H4 (cell line): Measurements from ENCODE around the gene COX7A1. TPM values are rescaled to one million over a fixed set of nuclear protein-coding genes. Genes with fewer than 3 reads are reported as not detected.

Experiments
- DNase-seq: peaks from one replicate; pipeline ENCODE4 v3.0.0-alpha.2; 2015; ENCODE audit warnings: low spot score
- total RNA-seq: library from RNA; depleted of rRNA; stranded (reverse); fragments of >200 nt; shearing (Covaris generic); gene quantifications from 2 replicates; pipeline ENCODE4 v1.2.3, GENCODE V29; 2014; rRNA removed

Gene COX7A1
- total RNA-seq, 1 experiment from 2014 or later = not detected

DNA sequence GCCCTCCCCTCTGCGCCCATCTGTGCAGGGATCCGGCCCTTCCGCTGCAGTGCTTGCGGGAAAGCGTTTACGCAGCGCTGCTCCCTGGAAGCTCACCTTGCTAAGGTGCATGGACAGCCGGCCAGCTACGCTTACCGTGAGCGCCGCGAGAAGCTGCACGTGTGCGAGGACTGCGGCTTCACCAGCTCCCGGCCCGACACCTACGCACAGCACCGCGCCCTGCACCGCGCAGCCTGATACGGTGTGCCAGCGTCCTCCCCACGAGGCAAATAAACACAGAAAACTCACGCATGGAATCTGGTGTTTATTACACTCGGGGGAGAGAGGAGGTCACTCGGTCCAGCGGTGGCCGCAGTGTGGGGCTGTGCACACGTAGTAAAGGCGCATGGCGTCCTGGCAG, 38.8 kb downstream of the COX7A1 start:
- no peak for DNase-seq

DNA sequence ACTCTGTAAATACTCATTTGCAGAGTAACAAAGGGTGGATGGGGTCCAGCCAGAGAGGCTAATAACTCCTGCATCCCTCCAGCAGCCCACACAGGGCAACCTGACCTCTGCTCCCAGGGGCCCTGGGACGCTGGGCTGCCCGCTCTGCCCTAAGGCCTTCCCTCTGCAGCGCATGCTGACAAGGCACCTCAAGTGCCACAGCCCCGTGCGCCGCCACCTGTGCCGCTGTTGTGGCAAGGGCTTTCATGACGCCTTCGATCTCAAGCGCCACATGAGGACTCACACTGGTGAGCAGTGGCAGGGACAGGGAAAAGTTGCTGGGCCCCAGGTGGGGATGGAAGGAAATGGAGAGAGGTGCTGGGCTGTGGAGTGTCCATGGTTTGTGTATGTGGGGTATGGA, 39.6 kb downstream of the COX7A1 start:
- DNase-seq = no peak

DNA sequence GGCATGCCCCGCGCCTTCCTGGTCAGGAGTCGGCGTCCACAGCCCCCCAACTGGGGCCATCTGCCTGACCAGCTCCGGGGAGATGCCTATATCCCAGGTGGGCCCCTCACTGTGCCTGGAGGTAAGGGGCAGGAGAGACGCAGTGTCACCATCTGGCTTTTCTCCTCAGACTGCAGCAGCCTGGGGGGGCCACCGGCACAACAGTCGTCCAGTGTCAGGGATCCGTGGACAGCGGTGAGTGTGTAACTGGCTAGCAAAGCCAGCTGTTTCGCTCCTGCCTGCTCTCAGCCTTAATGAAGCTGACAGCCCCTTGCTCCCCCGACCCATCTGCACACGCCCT, 41.1 kb downstream of the COX7A1 start:
- DNase-seq = no peak

DNA sequence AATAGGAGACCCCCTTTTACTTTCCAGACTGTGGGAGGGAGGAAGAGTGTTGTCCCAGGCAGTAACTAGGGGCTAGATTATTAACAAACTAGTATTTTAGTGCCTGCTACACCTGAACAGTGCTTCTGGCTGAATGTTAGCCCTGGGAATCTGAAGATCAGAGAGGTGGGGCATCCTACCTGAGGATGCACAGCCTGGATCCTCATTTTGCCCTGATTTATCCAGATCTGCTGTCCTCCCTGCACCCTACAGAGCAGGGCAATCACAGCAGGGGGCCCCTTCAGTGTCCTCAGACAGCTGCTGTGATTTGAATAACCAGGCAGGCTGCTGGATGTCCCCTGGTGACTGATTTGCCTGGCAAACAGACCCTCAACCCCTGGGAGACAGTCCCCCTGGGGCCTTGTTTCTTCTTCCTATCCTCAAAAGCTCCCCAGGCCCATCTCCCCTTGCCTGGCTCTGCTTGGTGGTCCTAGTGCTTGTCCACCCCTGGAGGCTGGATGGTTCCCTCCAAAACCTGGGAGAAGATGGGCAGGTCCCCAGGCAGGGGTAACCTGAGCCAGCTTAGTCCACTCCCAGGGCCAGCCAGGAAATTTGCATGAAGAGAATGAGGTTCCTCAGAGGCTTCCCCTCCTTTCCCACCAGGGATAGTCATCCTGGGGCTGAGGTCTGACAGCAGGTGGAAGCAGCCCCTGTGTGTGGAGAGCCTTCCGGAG, 41.6 kb downstream of the COX7A1 start, which contains the start of gene OVOL3:
Gene OVOL3 (plus strand): TSS at position 657 of the 713 bp plus-strand sequence. CDS start 60 bp downstream, outside the sequence.
- DNase-seq = no peak

DNA sequence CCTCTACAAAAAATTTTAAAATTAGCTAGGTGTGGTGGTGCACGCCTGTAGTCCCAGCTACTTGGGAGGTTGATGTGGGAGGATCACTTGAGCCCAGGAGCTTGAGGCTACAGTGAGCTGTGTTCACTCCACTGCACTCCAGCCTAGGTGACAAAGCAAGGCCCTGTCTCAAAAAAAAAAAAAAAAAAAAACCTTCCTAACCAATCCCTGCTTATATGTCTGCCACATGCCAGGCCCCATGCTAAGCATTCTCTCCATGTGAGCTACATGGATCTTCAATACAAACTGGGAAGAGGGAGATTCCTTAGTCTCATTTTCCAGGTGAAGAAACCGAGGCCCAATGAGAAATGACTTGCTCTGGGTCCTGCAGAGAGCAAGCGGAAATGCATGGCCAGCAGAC, 43.6 kb downstream of the COX7A1 start:
- no peak for DNase-seq

DNA sequence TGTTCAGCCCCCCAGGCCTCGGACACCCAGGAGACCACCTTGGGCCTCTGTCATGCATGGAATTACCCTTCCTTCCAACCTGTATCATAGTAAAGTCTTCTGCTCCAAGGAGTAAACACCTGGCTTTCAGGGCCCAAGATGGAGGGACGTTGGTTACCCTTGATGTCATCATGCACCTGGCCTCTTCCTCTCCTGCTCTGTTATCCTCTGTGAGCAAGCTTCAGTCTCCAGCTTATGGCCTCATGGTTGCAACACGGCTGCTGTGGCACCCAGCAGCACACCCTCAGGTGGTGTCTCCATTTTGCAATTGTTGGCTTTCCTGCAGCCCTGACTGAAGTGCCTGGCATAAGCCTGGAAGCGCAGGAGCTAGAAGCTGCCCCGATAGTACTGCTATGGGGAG, 45.3 kb downstream of the COX7A1 start:
- DNase-seq = peak; percentile 23

DNA sequence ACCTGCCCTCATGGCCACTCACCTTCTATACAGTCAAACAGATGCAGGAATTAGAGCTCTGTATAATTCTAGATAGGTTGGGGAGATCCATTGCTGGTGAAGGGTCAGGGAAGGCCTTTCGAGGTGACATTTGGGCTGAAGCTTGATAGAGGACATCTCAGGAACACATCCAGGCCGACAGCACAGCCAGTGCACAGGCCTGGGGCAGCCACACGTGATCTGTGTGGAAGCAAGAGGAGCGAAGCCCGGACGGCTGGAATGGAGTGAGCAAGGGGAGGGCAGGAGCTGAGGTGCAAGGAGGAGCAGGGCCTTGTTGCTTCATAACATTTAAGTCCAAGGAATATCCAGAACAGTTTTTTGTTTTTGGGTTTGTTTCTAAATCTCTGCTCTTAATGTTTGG, 45.8 kb downstream of the COX7A1 start:
- no peak for DNase-seq

DNA sequence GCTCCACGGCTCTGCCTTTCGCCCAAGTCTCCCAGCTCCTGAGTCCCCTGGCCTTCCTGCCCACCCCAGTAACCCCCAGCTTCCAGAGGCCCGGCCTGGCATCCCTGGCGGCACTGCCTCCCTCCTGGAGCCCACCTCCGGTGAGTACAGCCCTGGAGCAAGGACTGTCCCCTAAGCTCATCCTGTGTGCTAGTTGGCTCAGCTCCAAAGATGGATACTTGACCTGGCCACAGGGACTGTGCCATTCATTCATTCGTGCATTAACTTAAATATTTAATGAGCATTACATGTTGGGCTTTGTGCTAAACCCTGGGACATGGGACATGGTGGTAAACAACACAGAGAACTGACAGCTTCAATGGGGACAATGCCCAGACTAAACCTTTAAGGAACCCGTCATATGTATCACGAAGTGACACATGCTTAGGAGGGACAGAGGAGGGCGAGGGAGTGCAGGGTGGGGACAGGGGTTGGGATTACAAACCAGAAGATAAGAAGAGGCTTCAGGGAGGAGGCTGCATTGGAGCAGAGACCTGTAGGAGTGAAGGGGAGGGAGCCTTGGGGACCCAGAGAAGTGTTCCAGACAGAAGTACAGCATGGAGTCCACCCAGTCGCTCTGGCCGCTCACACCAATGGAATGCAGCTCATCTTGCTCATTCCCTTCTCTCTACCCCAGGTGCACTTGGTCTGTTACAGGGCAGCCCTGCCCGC, 48.2 kb downstream of the COX7A1 start:
- DNase-seq = no peak

DNA sequence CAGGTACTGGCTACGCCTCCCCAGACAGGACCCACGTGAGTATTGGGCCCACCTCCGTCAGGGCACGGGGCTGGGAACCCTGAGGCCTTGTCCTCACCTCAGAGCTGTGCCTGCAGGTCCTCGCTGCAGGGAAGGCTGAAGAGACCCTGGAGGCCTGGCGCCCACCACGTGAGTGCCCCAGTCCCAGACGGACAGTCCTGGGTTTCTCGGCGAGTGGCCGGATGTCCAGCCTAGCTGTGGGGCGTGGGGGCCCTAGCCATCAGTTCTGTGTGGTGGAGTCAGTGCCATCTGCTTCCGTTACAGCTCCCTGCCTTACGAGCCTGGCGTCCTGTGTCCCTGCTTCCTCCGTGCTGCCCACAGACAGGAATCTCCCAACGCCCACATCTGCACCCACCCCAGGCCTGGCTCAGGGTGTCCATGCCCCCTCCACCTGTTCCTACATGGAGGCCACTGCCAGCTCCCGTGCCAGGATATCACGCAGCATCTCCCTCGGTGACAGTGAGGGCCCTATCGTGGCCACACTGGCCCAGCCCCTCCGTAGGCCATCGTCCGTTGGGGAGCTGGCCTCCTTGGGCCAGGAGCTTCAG, 49.1 kb downstream of the COX7A1 start:
- no peak for DNase-seq

DNA sequence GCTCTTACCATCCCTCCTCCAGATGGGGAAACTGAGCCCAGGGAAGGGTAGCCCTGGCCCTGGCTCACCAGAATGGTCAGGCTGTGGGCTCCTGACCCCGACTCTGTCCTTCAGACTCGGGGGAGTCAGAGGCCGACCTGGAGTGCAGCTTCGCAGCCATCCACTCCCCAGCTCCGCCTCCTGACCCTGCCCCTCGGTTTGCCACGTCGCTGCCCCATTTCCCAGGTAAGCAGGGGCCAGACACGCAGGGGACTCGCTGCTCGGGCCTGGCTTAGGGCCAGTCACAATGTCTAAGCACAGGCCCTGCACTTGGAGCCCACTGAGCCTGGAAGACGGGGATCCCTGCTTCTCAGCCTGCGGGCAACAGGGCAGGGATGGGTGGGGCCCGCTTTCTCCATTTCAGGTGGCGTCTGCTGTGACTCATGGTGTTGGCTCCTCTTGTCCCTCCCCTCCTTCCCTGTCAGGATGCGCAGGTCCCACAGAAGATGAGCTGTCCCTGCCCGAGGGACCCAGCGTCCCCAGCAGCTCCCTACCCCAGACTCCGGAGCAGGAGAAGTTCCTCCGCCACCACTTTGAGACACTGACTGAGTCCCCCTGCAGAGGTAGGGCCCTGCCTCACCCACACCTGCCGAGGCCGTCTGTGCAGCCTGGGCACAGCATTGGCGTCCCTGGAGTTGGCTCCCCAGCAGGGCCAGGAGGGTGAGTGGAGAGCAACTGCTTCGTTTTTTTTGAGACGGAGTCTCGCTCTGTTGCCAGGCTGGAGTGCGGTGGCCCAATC, 50.5 kb downstream of the COX7A1 start:
- DNase-seq = peak; percentile 22

Other genes starting within 250 kb of the COX7A1 start
- not detected in 2 replicates for gene HCST, start 249.9 kb downstream of the COX7A1 start, total RNA-seq
- gene TYROBP, start 244.2 kb downstream of the COX7A1 start, total RNA-seq = not detected in 2 replicates
- gene LRFN3, start 216.1 kb downstream of the COX7A1 start, total RNA-seq = 4.6 and 5.6 TPM in 2 replicates
- 40.4 and 61.9 TPM in 2 replicates for gene SDHAF1, start 157.3 kb downstream of the COX7A1 start, total RNA-seq
- gene SYNE4, start 143.6 kb downstream of the COX7A1 start, total RNA-seq = 0.60 and 0.94 TPM in 2 replicates
- 47.7 and 63.7 TPM in 2 replicates for gene ALKBH6, start 138.2 kb downstream of the COX7A1 start, total RNA-seq
- 1.9 and 3.8 TPM in 2 replicates for gene CLIP3, start 119.6 kb downstream of the COX7A1 start, total RNA-seq
- 1.9 and 6.3 TPM in 2 replicates for gene THAP8, start 98.2 kb downstream of the COX7A1 start, total RNA-seq
- 21.5 and 21.9 TPM in 2 replicates for gene WDR62, start 97.5 kb downstream of the COX7A1 start, total RNA-seq
- gene OVOL3, start 41.3 kb downstream of the COX7A1 start, total RNA-seq = not detected in 2 replicates
- gene POLR2I, start 37.6 kb downstream of the COX7A1 start, total RNA-seq = 192 and 193 TPM in 2 replicates
- 509 and 536 TPM in 2 replicates for gene TBCB, start 37.0 kb downstream of the COX7A1 start, total RNA-seq
- gene CAPNS1, start 12.4 kb downstream of the COX7A1 start, total RNA-seq = 462 and 482 TPM in 2 replicates
- 1.4 and 3.8 TPM in 2 replicates for gene ZNF565, start 62.2 kb upstream of the COX7A1 start, total RNA-seq
- gene ZNF146, start 62.7 kb upstream of the COX7A1 start, total RNA-seq = 111 and 163 TPM in 2 replicates
- 1.5 and 2.2 TPM in 2 replicates for gene ZFP14, start 226.8 kb upstream of the COX7A1 start, total RNA-seq